Putamen (tissue), 1 donor: Measurements from ENCODE around the gene PID1.
"Not testable (repeated sequence)": the region's sequence is repeated elsewhere in the genome, so short reads cannot be mapped to it uniquely, and the experiment has no call there.

Source experiments
- DNase-seq: peaks from one replicate; pipeline ENCODE4 v3.0.0-alpha.2; 2016; ENCODE audit warnings: low spot score

The PID1 gene

DNA sequence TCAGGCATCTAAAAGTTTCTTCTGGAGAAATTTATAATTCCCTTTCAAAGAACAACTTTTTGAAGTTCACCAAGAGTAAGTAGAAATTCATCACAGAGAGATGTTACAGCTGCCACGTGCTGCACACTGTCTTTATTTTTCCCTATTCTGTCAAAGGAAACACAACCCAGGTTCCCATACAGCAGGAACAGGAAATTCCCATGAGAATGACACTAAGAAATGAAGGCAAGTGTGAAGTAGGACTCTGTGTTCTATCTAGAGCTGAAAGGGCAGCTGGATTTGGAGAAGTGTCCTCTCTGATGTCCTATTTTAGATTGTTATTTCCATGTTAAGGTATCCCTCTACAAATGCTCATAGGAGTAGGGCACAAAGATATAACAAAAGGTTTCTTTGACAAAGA, 58.8 kb downstream of the PID1 start:
- DNase-seq: no peak

DNA sequence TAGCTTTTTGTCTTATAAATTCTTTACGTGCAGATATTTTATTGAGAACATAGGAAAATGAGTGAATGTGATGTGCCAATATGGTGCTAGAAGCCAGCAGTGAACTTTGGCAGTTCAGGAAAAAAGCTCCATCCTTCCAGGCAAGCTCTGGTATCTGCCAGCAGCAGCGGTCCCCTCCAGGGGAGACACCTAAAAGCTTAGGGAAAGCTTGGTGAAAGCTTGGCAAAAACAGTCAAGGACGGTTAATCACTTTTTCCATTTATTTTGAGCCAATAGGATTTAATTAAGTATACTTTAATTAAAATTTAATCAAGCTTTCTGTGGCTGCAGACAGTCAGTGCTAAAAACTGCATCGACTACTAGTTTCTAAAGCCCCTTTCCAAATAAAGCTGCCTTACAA, 60.4 kb downstream of the PID1 start:
- no peak for DNase-seq

DNA sequence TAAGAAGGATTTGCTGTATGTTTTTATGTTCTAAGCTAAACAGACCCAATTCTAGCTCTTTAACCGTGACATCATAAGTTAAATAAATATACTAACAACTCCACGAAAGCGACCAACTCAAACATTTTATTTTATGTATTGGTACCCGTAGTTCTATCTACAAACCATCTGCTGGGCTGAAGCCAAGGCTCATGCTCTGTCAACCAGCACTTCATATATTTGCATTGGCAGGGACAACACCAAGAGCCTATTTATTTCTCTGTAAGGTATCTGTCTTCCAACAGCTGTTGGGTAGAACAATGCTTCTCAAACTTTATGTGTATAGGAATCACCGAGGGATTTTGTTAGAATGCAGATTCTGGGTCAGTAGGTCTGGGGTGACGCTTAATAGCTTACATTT, 64.5 kb downstream of the PID1 start:
- DNase-seq: no peak

DNA sequence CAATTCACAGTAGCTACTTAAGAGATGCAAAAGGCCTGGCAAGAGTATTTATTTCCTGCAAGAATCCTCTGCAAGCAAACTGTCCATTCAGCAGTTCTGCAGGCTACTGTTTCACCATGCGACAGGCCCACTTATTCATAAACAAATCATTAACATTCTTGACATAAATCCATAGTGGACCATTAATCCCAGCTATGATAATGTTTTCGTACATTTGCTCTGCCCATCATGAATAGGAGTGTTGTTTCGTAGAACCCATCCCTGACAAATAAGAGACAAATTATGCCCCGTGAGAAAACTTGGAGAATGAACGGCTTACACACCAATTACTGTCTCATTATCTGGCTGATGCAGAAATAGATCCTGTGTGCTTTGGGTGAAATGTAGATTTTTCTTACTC, 65.4 kb downstream of the PID1 start:
- DNase-seq: no peak

DNA sequence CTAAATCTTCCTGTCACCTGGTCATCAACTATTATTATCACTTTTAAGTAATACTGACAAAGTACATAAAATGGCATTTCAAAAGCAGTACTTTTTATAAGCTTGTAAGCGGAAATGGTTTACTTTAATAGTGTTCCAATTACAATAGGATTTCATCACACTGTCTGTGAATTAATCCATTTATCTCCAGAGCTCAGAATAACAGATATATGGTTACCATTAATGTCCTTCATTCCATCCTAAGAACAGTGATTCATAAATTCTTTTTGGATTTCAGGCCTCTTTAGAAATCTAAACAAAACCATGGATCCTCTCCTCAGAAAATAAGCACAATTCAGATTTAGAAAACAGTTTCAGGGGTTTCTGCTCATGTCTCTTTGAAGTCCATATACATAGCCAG, 68.4 kb downstream of the PID1 start:
- DNase-seq: no peak

DNA sequence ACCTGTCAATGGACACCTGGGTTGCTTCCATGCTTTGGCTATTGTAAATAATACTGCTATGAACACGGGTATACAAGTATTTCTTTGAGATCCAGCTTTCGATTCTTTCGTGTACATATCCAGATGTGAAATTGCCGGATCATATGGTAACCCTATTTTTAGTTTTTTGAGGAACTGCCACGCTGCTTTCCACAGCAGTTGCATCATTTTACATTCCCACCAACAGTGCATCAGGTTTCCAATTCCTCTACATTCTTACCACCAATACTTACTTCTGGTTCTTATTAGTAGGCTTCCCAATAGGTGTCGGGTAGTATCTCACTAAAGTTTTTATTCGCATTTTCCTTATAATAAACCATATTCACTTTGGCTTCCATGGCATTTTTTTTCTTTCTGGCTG, 69.6 kb downstream of the PID1 start:
- DNase-seq: no peak

DNA sequence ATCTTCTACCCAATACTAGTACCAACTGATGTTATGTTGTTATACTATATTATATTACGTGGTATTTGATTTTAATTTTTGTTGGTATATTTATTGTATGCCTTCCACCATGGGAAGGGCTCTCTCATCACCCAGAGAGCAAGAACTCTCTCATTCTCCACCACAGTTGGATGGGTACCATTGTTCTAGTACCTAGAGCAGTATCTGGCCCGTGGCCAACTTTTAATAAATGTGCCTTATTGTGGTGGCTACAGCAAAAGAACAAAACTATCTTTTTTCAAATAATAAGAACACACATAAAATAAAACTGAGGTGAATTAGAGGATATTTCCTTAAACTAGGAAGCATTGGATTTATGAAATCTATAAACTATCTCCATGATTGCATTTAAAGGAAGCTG, 71.8 kb downstream of the PID1 start:
- DNase-seq: no peak

DNA sequence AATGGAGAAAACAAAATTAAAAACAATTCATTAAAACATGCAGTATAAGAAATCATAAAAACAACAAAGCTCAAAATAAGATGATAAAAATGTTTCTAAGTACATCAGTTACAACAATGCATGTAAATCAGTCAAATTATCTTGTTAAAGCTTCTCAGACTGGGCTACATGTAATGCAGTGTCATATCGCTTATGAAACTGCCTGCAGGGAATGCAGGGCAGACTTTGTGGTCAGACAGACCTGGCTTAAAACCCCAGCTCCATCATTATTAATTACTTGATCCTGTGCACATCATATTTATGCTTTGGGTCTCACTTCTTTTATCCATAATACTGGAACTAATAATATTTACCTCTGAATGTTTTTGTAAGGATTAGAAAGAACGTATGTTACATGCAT, 74.6 kb downstream of the PID1 start:
- DNase-seq: no peak

DNA sequence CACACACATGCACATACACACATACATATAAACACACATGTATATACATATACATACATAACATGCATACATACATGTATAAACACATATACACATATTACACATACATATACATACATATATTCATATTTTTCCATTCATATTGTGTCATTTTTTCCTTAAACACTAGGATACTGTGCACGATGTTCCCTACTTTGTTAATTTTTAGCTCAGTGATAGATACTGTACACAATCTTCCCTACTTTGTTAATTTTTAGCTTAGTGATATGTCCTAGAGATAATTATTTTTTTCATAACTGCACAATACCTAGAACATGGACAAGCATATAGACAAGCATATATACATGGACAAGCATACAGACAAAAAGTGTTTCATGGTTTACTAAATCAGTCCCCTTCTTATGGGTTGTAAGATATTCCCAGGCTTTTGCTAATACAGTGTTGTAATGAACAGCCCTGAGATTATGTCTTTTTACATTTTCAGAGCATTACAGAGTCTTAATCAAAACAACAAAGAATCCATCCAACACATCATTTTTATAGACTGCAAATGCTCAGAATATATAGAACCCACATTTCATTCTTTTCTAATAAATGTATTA, 75.6 kb downstream of the PID1 start:
- no peak for DNase-seq

DNA sequence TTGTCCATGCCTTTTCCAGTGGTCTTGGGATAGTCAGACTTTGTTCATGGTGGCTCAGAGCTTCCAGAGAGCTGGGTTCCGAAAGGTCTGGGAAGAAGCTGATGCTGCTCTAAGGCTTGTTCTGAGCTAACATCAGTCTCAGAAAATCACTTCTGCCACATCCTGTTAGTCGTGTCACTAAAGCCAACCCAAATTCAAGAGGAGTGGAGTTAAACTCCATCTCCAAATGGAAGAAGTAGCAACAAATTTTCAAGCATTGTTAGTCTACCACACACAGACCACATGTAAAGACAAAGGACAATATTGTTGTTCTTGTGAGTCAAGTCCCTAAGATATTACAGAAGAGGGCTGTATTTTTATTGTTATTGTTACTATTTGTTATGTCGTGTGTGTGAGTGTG, 77.8 kb downstream of the PID1 start:
- no peak for DNase-seq

DNA sequence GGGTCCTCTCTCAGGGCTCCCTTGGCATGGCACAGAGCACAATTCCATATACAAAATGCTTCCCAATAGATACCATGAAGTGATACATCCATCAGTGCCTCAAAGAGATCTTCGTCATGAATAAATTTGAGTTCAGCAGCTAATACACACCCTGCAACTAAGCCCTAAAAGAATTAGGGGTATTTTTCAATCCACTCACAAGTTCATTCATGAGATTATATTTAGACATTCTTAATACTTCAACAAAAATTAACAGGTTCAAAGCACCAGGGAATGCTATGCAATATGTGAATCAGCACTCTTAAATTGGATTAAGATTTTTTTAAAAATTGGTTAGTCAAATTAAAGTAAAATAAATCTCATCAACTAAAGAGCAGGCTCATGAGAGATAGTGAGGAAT, 79.7 kb downstream of the PID1 start:
- no peak for DNase-seq

DNA sequence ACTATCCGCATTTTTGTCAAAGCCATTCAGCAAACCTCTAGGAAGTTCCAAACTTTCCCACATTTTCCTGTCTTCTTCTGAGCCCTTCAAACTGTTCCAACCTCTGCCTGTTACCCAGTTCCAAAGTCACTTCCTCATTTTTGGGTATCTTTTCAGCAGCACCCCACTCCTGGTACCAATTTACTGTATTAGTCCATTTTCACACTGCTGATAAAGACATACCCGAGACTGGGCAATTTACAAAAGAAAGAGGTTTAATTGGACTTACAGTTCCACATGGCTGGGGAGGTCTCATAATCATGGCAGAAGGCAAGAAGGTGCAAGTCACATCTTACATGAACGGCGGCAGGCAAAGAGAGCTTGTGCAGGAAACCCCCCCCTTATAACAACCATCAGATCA, 84.0 kb downstream of the PID1 start:
- DNase-seq: not testable (repeated sequence)

DNA sequence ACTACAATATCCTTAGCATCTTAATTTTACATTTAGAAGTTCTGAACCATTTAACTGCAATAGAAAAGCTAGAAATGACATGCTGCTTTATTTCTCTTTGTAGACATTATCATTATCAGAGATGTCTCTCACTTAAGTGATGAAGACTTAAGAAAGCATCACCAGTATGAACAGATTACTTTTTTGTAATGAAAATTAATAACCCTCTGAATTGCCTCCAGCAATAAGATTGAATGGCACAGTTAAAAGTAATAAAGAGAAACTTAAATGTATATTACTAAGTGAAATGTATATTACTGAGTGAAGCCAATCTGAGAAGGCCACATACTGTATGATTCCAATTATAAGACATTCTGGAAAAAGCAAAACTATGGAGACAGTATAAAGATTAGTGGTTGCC, 89.4 kb downstream of the PID1 start:
- no peak for DNase-seq

DNA sequence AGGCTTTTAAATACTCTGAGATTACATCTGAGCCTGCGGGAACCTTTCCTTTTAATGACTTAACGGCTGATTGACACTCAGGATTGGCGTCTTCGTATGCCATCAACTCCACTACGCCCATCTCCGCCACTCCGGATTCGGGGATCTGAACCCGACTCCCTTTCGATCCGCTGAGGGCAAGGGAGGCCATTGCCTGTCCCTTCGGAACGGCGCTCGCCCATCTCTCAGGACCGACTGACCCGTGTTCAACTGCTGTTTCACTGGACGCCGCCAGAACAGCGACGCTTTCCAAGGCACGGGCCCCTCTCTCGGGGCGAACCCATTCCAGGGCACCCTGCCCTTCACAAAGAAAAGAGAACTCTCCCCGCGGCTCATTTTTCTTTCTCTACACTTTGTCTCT, 90.4 kb downstream of the PID1 start:
- no peak for DNase-seq

DNA sequence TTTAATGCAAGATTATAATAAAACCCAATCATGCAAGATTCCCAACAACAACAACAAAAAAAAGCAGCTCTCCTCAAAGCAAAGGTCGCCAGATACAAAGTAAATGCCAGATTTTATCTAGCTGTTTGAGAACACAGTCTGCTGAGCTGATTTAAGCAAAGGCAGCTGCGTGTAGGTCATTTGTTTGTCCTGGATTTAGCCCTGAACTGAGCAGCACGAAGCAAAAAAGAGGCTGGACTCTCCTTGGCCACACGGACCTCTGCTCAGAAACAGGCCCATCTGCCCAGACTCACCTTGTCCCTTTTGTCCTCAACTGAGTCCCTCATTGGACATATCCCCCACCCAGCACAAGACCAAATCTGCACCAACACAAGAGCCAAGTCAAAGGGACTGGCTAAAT, 91.5 kb downstream of the PID1 start:
- no peak for DNase-seq

DNA sequence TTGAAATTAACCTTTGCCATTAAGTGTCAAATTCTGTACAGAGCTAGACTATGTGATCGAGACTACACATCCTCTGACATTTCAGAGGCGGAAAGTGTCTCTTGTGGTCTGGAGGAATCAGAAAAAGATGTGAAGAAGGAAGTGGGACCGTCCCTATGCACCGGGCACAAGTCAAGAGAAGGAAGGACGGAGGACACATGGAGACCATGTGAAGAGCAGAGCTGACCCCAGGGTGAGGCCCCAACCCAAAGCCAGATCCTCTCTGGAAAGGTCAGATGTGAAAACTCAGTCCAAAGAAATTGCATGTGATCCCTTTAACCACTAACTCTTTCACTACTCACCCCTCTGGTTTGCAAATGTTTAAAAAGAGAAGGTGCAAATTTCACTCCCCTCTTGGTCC, 92.4 kb downstream of the PID1 start:
- DNase-seq: no peak

DNA sequence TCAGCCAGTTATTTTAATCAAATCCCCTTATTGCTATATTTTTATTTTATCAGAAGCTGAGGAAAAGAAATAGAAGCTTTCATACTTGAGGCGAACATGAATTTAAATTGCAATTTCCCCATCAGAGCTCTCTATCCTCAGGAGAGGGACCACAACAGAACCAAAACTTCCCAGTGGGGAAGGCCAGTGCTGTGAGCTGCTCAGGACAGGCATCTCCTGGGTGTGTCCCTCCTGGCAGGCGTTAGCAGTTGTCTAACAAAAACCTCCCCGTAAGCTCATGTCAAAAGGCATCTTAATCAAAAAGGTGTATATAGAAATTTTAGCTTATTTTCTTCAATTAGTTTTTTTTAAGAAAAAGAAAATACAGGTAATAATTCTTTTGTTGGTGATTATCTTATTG, 93.0 kb downstream of the PID1 start:
- DNase-seq: no peak

DNA sequence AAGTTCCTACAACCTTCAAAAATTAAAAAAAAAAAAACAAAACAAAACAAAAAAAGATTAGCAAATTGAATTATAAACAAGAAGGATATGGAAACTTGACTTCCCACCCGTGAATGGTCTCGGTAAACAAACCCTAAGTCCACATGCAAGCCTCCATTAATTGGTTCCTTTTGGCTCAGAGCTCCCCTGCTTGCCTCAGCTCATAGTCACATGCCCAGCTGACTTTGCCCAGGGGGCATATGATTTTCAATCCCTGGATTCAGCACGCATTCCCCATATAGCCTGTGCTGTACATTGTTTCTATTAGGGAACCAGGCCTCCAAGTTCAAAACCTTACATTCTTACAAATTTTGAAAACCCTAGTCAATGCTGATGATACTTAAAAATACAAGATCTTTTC, 95.0 kb downstream of the PID1 start:
- no peak for DNase-seq

DNA sequence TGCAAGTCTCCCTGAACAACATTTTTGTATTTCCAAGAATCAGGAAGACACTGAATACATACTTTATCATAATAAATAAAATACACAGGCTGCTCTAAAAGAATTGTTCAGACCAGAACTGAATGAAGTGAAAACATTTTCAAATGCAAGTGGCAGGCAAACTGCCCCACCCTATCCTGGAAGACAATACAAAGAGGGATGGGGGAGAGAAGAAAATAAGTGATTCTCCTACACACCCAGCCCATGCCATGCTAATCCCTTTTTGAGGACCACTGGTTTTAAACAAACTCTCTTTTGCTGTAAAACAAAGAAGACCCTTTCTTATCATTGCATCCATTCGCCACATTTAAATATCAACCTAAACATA, 95.6 kb downstream of the PID1 start:
- DNase-seq: no peak

DNA sequence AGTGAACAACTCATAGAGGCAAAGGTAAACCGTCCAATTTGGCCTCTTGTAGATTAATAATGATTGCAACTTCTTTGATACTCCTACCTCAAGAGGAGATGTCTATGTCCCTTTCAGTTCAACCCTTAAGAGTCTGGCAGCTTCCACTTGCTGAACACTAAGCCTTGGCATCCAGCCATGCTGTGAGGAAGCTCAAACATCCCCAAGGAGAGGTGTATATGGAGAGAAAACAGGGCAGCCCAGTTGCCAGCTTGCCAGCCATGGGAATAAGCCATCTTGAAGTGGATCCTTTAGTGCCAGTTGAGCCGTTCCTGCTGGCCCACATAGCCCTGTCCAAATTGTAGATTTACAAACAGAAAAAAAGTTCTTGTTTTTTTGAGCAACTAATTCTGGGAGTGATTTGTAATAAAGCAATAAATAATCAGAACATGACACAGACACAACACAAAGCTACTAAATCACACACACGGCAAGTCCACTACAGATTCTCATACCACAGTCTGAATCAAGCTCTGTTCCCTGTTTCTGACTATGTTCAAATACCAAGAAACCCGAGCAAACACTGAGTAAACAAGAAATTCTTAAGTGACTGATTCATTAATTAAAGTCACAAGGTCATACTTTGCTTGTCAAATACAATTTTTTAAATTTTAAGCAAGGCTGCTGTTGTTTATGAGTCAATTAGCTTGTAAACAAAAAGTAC, 96.1 kb downstream of the PID1 start:
- DNase-seq: no peak

DNA sequence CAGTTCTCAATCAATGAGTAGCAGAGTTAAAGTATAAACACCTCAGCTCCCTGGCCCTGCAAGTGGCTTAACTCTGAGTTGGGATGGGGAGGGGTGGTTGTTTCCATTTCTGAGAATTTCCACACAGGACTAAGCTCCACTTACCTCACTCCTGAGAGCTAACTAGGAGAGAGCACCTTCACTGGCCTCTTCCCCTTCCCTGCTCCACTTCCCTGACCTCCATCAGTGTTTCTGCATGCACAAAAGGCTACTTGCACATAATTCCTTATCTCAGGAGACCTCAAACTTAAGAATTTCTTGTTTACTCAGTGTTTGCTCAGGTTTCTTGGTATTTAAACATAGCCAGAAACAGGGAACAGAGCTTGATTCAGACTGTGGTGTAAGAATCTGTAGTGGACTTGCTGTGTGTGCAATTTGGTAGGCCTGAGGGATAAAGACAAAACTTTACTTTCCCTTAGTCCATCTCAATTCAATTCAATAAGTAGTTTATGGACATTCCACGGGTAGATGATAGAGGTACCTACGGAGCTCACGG, 97.2 kb downstream of the PID1 start:
- no peak for DNase-seq

DNA sequence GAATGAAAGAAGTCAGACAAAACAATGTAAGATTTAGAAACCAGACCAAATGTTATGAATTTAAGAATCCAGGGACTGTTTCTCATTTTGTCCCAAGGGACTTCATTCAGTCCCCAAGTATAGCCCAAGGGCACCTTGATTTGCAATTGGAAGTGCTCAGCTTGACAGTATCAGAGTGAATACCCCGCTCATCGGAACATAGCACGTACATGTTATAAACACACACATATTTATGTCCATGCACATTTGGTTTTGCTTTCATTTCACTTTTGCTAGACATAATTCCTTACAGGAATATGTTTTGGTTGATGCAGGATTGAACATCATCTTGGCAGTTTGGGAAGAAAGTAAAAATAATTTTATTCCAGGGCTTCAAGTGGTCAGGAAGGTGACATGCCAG, 100.2 kb downstream of the PID1 start:
- no peak for DNase-seq

DNA sequence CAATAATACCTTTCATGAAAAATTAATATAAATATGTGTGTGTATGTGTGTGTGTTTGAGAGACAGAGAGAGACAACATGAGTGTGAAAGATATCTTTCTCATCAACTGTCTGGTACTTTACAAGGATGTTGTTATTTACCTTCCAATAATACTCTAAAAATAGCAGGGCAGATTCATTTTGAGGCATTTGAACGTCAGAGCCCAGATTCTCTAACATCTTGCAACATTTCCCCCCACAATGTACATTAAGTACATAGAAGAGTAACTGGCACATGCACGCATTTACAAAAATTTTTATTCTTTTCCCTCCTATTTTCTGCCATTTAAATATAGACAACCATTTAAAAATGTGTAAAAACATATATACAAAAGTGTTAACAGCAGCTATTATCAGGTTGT, 100.9 kb downstream of the PID1 start:
- no peak for DNase-seq

DNA sequence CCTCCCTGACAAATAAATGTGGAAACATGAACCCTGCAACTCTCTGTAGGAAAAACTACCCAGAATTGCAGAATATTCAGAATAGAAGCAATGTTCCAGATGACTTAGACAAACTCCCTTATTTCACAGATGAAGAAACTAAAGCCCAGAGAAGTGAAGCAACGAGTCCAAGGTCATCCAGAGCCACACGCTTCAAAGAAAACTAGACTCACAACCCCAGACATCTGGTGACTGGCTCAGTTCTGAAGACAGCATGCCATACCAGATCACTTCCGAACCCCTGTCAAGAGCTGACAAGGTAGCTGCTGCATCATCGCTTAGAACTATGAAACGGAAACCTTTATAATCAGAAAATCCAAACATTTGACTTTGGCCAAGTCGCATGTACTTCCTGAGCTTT, 101.3 kb downstream of the PID1 start:
- no peak for DNase-seq
